ENCODE measurements around the gene PRPF6. TPM values are rescaled to one million over a fixed set of nuclear protein-coding genes. Genes with fewer than 3 reads are reported as not detected.
A peak's percentile ranks its signal among the peaks of the same experiment; 100 is the strongest.

Gene PRPF6
- total RNA-seq, 2 experiments from 2014 or later: 50.6 to 51.3 TPM

GRCh38 chr20:63967330-63968135 is 13.4 kb upstream of the PRPF6 start:
- H3K36me3 ChIP-seq (ENCODE audit: insufficient read depth, low read length): peaks cover 36% of the 10 kb centered on the region
- Mint-ChIP-seq H3K4me3 (peak overlapping the region; percentile 90), H3K36me3 (ENCODE audit: low read depth) (peaks cover 13% of the 10 kb centered on the region), H3K27me3 (no peaks in the 10 kb centered on the region), H3K4me1 (ENCODE audit: low read depth) (peaks cover 16% of the 10 kb centered on the region), H3K9me3 (no peaks in the 10 kb centered on the region), H3K27ac (peak overlapping the region; percentile 83)
- H3K9me3 ChIP-seq (ENCODE audit: control insufficient read depth in 1 of 2, insufficient read depth in 1 of 2, low read length in 2 of 2): peaks cover 0 to 32% of the 10 kb centered on the region in 2 experiments
- ChIA-PET CTCF (no interaction called here), POLR2A (interaction anchor here (1.2 to 1.5 kb wide), 3 partner anchors 13 to 447 kb away, joined by 3 to 4 read pairs (median 3); partner anchors contain the start of gene PPDPF)
- peak in 2 of 14 experiments; percentile 25 to 28 for DNase-seq
- H3K4me3 ChIP-seq (ENCODE audit: low read length): no peak overlapping the region
- no peak for TF ChIP-seq CTCF (IDR thresholded peaks at IDR 0.05)
- H3K4me1 ChIP-seq (ENCODE audit: insufficient read depth, low read length): peaks cover 19% of the 10 kb centered on the region
- H3K27me3 ChIP-seq (ENCODE audit: control insufficient read depth in 1 of 2, insufficient read depth in 2 of 2, low read length in 2 of 2): no peaks in the 10 kb centered on the region
- ATAC-seq (ENCODE audit: poor library complexity): no peak
- no peak overlapping the region for H3K27ac ChIP-seq (ENCODE audit: low read depth in 1 of 2, low read length in 2 of 2)
- intact Hi-C loops (cut with DNase I, micrococcal nuclease): no loop called here

GRCh38 chr20:63968136-63968927 is 12.6 kb upstream of the PRPF6 start:
- Histone ChIP-seq H3K4me3 (ENCODE audit: low read length) (peak overlapping the region; percentile 56), H3K27ac (ENCODE audit: low read depth in 1 of 2, low read length in 2 of 2) (peak overlapping the region; percentile 1 to 70), H3K36me3 (ENCODE audit: insufficient read depth, low read length) (peaks cover 30% of the 10 kb centered on the region), H3K27me3 (ENCODE audit: control insufficient read depth in 1 of 2, insufficient read depth in 2 of 2, low read length in 2 of 2) (no peaks in the 10 kb centered on the region), H3K4me1 (ENCODE audit: insufficient read depth, low read length) (peaks cover 19% of the 10 kb centered on the region), H3K9me3 (ENCODE audit: control insufficient read depth in 1 of 2, insufficient read depth in 1 of 2, low read length in 2 of 2) (peaks cover 0 to 32% of the 10 kb centered on the region in 2 experiments)
- peaks cover 24% of the 10 kb centered on the region for H3K4me1 Mint-ChIP-seq (ENCODE audit: low read depth)
- no peaks in the 10 kb centered on the region for H3K9me3 Mint-ChIP-seq
- ChIA-PET POLR2A (interaction anchor here (0.9 to 1.5 kb wide), 7 partner anchors 12 to 448 kb away, joined by 3 to 7 read pairs (median 3); partner anchors contain the start of genes PPDPF, TPD52L2 and UCKL1), CTCF (no interaction called here)
- peak in 3 of 14 experiments; percentile 0 to 32 (median 32) for DNase-seq
- intact Hi-C loops (cut with DNase I, micrococcal nuclease): no loop called here
- H3K4me3 Mint-ChIP-seq: peak overlapping the region; percentile 90
- H3K27ac Mint-ChIP-seq: peak overlapping the region; percentile 83
- no peaks in the 10 kb centered on the region for H3K27me3 Mint-ChIP-seq
- TF ChIP-seq CTCF (IDR thresholded peaks at IDR 0.05): no peak
- ATAC-seq (ENCODE audit: poor library complexity): peak; percentile 27
- peaks cover 9% of the 10 kb centered on the region for H3K36me3 Mint-ChIP-seq (ENCODE audit: low read depth)

GRCh38 chr20:63968928-63969760 is 11.8 kb upstream of the PRPF6 start:
- peaks cover 17% of the 10 kb centered on the region for H3K36me3 Mint-ChIP-seq (ENCODE audit: low read depth)
- intact Hi-C loops (cut with DNase I, micrococcal nuclease): no loop called here
- H3K4me3 ChIP-seq (ENCODE audit: low read length): peak overlapping the region; percentile 56
- CTCF ChIA-PET: no interaction called here
- H3K9me3 Mint-ChIP-seq: no peaks in the 10 kb centered on the region
- no peaks in the 10 kb centered on the region for H3K27me3 ChIP-seq (ENCODE audit: control insufficient read depth in 1 of 2, insufficient read depth in 2 of 2, low read length in 2 of 2)
- peak overlapping the region; percentile 83 for H3K27ac Mint-ChIP-seq
- peaks cover 23% of the 10 kb centered on the region for H3K36me3 ChIP-seq (ENCODE audit: insufficient read depth, low read length)
- ATAC-seq (ENCODE audit: poor library complexity) (peak; percentile 33), DNase-seq (peak in 9 of 14 experiments; percentile 2 to 69 (median 51))
- TF ChIP-seq CTCF (IDR thresholded peaks at IDR 0.05): no peak
- no peaks in the 10 kb centered on the region for H3K27me3 Mint-ChIP-seq
- peaks cover 0 to 29% of the 10 kb centered on the region in 2 experiments for H3K9me3 ChIP-seq (ENCODE audit: control insufficient read depth in 1 of 2, insufficient read depth in 1 of 2, low read length in 2 of 2)
- peak overlapping the region; percentile 90 for H3K4me3 Mint-ChIP-seq
- peaks cover 32% of the 10 kb centered on the region for H3K4me1 Mint-ChIP-seq (ENCODE audit: low read depth)
- peak overlapping the region; percentile 56 to 70 for H3K27ac ChIP-seq (ENCODE audit: low read depth in 1 of 2, low read length in 2 of 2)
- H3K4me1 ChIP-seq (ENCODE audit: insufficient read depth, low read length): peaks cover 26% of the 10 kb centered on the region
- POLR2A ChIA-PET: interaction anchor here (0.9 to 1.5 kb wide), 7 partner anchors 11 to 449 kb away, joined by 3 to 7 read pairs (median 3); partner anchors contain the start of genes PPDPF, TPD52L2 and UCKL1
